IMR-90 (cell line): ENCODE measurements around the gene CYB5B. TPM values are rescaled to one million over a fixed set of nuclear protein-coding genes. Genes with fewer than 3 reads are reported as not detected.

ENCODE experiments used
- ATAC-seq: fragments of 200-7000 bp; cut with Tn5 transposase; 2 replicates; pipeline ENCODE4 v1.9.1; 2020; ENCODE audit warnings: low read depth, mild to moderate bottlenecking, moderate library complexity
- BruUV-seq: library from RNA; stranded (reverse); fragments of 400-500 nt; replicated peaks from 2 replicates; lab custom pipeline; 2021; lab: Mats Ljungman, UMichigan
- CTCF ChIA-PET: fragments of 300-600 bp; formaldehyde crosslinking; extraction: SDS; loops from one replicate; lab custom pipeline; 2021; ENCODE audit warnings: antibody characterized with exemption; lab: Yijun Ruan, JAX
- POLR2A ChIA-PET: fragments of 300-600 bp; sonication (Branson Sonifier 250); formaldehyde crosslinking; loops from one replicate; lab custom pipeline; 2022; ENCODE audit warnings: antibody characterized with exemption; ENCODE audit not compliant: unreplicated experiment; lab: Charles Lee
- DNase-seq: peaks from one replicate; pipeline ENCODE4 v3.0.0; 2013
- H2AFZ ChIP-seq: replicated peaks from 2 replicates; pipeline ENCODE3; 2013; ENCODE audit warnings: low read length, mild to moderate bottlenecking; ENCODE audit not compliant: poor library complexity
- H2AK5ac ChIP-seq: 2 replicates; pipeline ENCODE4 v1.6.1; 2013; ENCODE audit warnings: low read depth, low read length, inconsistent platforms
- H2AK9ac ChIP-seq: replicated peaks from 2 replicates; pipeline ENCODE3; 2013; ENCODE audit warnings: mild to moderate bottlenecking, low read depth, low read length, moderate library complexity; ENCODE audit not compliant: poor library complexity
- H2BK120ac ChIP-seq: 2 replicates; pipeline ENCODE4 v1.6.1; 2013; ENCODE audit warnings: low read depth, low read length, inconsistent platforms
- H2BK15ac ChIP-seq: 3 replicates; pipeline ENCODE4 v1.6.1; 2013; ENCODE audit warnings: low read depth, low read length, inconsistent platforms
- H2BK20ac ChIP-seq: 2 replicates; pipeline ENCODE4 v1.6.1; 2013; ENCODE audit warnings: low read depth, mild to moderate bottlenecking, inconsistent platforms, low read length, moderate library complexity
- H2BK5ac ChIP-seq: 2 replicates; pipeline ENCODE4 v1.6.1; 2013; ENCODE audit warnings: mild to moderate bottlenecking, low read depth, low read length, inconsistent platforms; ENCODE audit not compliant: poor library complexity, severe bottlenecking
- H3K14ac ChIP-seq: replicated peaks from 2 replicates; pipeline ENCODE4 v1.6.1; 2013; ENCODE audit warnings: low read depth, low read length, inconsistent platforms
- H3K18ac ChIP-seq: 2 replicates; pipeline ENCODE4 v1.6.1; 2013; ENCODE audit warnings: low read depth, low read length, control low read depth
- H3K23ac ChIP-seq: 2 replicates; pipeline ENCODE4 v1.6.1; 2013; ENCODE audit warnings: low read depth, low read length, inconsistent platforms
- H3K27ac ChIP-seq: 2 replicates; pipeline ENCODE4 v1.5.1; 2013; ENCODE audit warnings: mild to moderate bottlenecking, control low read depth, low read length; ENCODE audit not compliant: insufficient read depth
- H3K27me3 ChIP-seq: 2 replicates; pipeline ENCODE4 v1.6.1; 2013; ENCODE audit warnings: low read length; ENCODE audit not compliant: control insufficient read depth, insufficient read depth
- H3K36me3 ChIP-seq: 2 replicates; pipeline ENCODE4 v1.6.1; 2013; ENCODE audit warnings: low read length, mixed read lengths; ENCODE audit not compliant: control insufficient read depth, insufficient read depth
- H3K4ac ChIP-seq: 2 replicates; pipeline ENCODE4 v1.6.1; 2013; ENCODE audit warnings: low read depth, low read length, inconsistent platforms
- H3K4me1 ChIP-seq: 2 replicates; pipeline ENCODE4 v1.6.1; 2013; ENCODE audit warnings: low read length, mixed read lengths; ENCODE audit not compliant: control insufficient read depth, insufficient read depth
- H3K4me2 ChIP-seq: 2 replicates; pipeline ENCODE4 v1.6.1; 2013; ENCODE audit warnings: low read depth, mild to moderate bottlenecking, control low read depth, low read length, moderate library complexity
- H3K4me3 ChIP-seq: 2 replicates; pipeline ENCODE4 v1.5.1; 2013; ENCODE audit warnings: low read depth, mild to moderate bottlenecking, control low read depth, low read length, moderate library complexity; ENCODE audit not compliant: insufficient read depth
- H3K56ac ChIP-seq: 2 replicates; pipeline ENCODE4 v1.6.1; 2013; ENCODE audit warnings: low read length, inconsistent platforms; ENCODE audit not compliant: insufficient read depth; ENCODE audit errors: extremely low read depth
- H3K79me1 ChIP-seq, 2 experiments: 2 replicates each; pipeline ENCODE4 v1.6.1; 2013; ENCODE audit warnings: low read length in 2 of 2, inconsistent platforms in 1 of 2, low read depth in 1 of 2
- H3K9ac ChIP-seq: 2 replicates; pipeline ENCODE4 v1.6.1; 2013; ENCODE audit warnings: low read depth, low read length, control low read depth
- H3K9me1 ChIP-seq: 2 replicates; pipeline ENCODE4 v1.6.1; 2013; ENCODE audit warnings: low read length, inconsistent platforms; ENCODE audit not compliant: insufficient read depth
- H3K9me3 ChIP-seq: 2 replicates; pipeline ENCODE4 v1.6.1; 2013; ENCODE audit warnings: low read length; ENCODE audit not compliant: control insufficient read depth, insufficient read depth
- H4K20me1 ChIP-seq: 2 replicates; pipeline ENCODE4 v1.6.1; 2013; ENCODE audit warnings: low read length, inconsistent platforms; ENCODE audit not compliant: insufficient read depth
- H4K5ac ChIP-seq: 2 replicates; pipeline ENCODE4 v1.6.1; 2013; ENCODE audit warnings: mild to moderate bottlenecking, low read depth, low read length, control low read depth
- H4K8ac ChIP-seq, 2 experiments: 2 replicates each; pipeline ENCODE4 v1.6.1; 2013; ENCODE audit warnings: low read depth in 2 of 2, low read length in 2 of 2, control low read depth in 1 of 2, inconsistent platforms in 1 of 2
- H4K91ac ChIP-seq: 2 replicates; pipeline ENCODE4 v1.6.1; 2013; ENCODE audit warnings: low read depth, low read length, inconsistent platforms; ENCODE audit not compliant: insufficient read depth
- CEBPB ChIP-seq: IDR thresholded peaks from 2 replicates; pipeline ENCODE4 v1.6.1; 2012; ENCODE audit warnings: low read depth, low read length, improper control_type of control experiment
- NFE2L2 ChIP-seq: fragments of 150-350 bp; IDR thresholded peaks from 2 replicates; pipeline ENCODE4 v1.6.1; 2016; ENCODE audit warnings: low read depth, mild to moderate bottlenecking, low read length
- RAD21 ChIP-seq: IDR thresholded peaks from 2 replicates; pipeline ENCODE4 v1.6.1; 2012; ENCODE audit warnings: low read length, improper control_type of control experiment
- RCOR1 ChIP-seq: IDR thresholded peaks from 2 replicates; pipeline ENCODE4 v1.6.1; 2012; ENCODE audit warnings: mild to moderate bottlenecking, low read length, improper control_type of control experiment; ENCODE audit not compliant: insufficient replicate concordance
- RFX5 ChIP-seq: IDR thresholded peaks from 2 replicates; pipeline ENCODE4 v1.8.0; 2012; ENCODE audit warnings: low read depth, mild to moderate bottlenecking, low read length, moderate library complexity
- WGBS, 2 experiments: methylation state at CpG; one replicate each; pipeline versions ENCODE4 v1.1.5 to v1.1.7; 2013; ENCODE audit warnings: missing lambda C conversion rate in 2 of 2; ENCODE audit not compliant: insufficient read length in 1 of 2; ENCODE audit errors: extremely low coverage in 2 of 2; 5-methylcytosine and 5-hydroxymethylcytosine counted together
- dilution Hi-C: fragments of 300-500 bp; cut with HindIII; formaldehyde crosslinking; loops from one replicate; pipeline ENCODE4 v1.14.3; 2018; ENCODE audit warnings: low sequenced_read_pairs; ENCODE audit not compliant: unreplicated experiment
- in situ Hi-C: fragments of 300-500 bp; cut with MboI; formaldehyde crosslinking; loops from 3 replicates; pipeline ENCODE4 v1.14.3; 2019; ENCODE audit warnings: low sequenced_read_pairs, inconsistent platforms, mixed read lengths
- intact Hi-C: fragments of 100-400 bp; cut with micrococcal nuclease; formaldehyde crosslinking; loops from 2 replicates; pipeline ENCODE4 v1.10.0; 2022
- polyA plus RNA-seq, 3 experiments: library from polyadenylated mRNA; depleted of rRNA; stranded (reverse); fragments of >200 nt; gene quantifications; 2 replicates each; pipeline ENCODE4 v1.2.3, GENCODE V29; 2012; ENCODE audit warnings: low replicate concordance in 1 of 3
- total RNA-seq: library from RNA; depleted of rRNA; stranded (reverse); fragments of >200 nt; gene quantifications from 2 replicates; pipeline ENCODE4 v1.2.3, GENCODE V29; 2012

CYB5B gene
- total and polyA plus RNA-seq, 2 of the 4 experiments (the other 2 are of a cell fraction), result 100 to 102 TPM

DNA sequence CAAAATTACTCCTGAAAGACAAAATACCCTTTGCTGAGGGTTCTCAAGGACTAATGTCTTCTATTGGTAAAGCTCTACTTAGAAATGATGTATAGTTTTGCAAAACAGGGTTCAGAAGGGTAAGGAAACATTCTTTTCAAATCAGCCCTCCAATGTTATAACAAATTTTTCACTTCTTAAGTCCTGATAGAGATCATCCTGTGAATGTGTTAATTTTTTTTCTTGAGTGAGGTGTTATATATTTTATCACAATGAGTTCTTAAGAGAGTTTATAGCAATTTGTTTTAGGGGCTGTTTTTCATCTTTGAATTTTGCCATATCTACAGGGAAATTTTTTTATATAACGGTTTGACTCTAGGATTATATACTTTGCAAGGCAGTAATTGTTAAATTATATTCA, 29.5 kb downstream of the CYB5B start:
- DNase-seq, result no peak

More for the DNA sequence above, 29.5 kb downstream of the CYB5B start:
- Histone ChIP-seq H4K20me1 (no peaks in the 10 kb centered on the region), H3K9ac (no peak overlapping the region), H3K4me3 (no peak overlapping the region), H2BK20ac (no peak overlapping the region), H3K14ac (no peak overlapping the region), H2BK120ac (no peak overlapping the region), H3K9me1 (no peaks in the 10 kb centered on the region), H3K4ac (no peak overlapping the region), H3K4me1 (peaks cover 2% of the 10 kb centered on the region; the same call in 1 of the 2 replicates), H3K18ac (no peak overlapping the region), H3K27me3 (no peaks in the 10 kb centered on the region), H2AK5ac (no peak overlapping the region), H2AK9ac (no peak overlapping the region), H2AFZ (no peak overlapping the region), H4K91ac (no peak overlapping the region), H3K9me3 (no peaks in the 10 kb centered on the region), H2BK5ac (no peak overlapping the region), H3K56ac (no peak overlapping the region), H3K27ac (no peak overlapping the region), H3K23ac (no peak overlapping the region), H4K8ac (no peak overlapping the region), H2BK15ac (no peak overlapping the region), H3K4me2 (no peak overlapping the region), H3K36me3 (peaks cover 9% of the 10 kb centered on the region), H3K79me1 (peaks cover 12 to 14% of the 10 kb centered on the region in 2 experiments; a peak in 3 of 4 replicates), H4K5ac (no peak overlapping the region)
- ChIA-PET CTCF (no interaction called here), POLR2A (no interaction called here)
- no peak for ATAC-seq
- in situ Hi-C loops (no loop called here), intact Hi-C loops (no loop called here), dilution Hi-C loops (no loop called here)
- TF ChIP-seq NFE2L2 (no peak), CEBPB (no peak), RFX5 (no peak), RCOR1 (no peak), RAD21 (no peak)
- WGBS, 2 experiments, result no CpG with 5 or more reads among the region's 1 CpG
- BruUV-seq, result no TSS peak
